ENCODE data around the gene GET4.

DNA sequence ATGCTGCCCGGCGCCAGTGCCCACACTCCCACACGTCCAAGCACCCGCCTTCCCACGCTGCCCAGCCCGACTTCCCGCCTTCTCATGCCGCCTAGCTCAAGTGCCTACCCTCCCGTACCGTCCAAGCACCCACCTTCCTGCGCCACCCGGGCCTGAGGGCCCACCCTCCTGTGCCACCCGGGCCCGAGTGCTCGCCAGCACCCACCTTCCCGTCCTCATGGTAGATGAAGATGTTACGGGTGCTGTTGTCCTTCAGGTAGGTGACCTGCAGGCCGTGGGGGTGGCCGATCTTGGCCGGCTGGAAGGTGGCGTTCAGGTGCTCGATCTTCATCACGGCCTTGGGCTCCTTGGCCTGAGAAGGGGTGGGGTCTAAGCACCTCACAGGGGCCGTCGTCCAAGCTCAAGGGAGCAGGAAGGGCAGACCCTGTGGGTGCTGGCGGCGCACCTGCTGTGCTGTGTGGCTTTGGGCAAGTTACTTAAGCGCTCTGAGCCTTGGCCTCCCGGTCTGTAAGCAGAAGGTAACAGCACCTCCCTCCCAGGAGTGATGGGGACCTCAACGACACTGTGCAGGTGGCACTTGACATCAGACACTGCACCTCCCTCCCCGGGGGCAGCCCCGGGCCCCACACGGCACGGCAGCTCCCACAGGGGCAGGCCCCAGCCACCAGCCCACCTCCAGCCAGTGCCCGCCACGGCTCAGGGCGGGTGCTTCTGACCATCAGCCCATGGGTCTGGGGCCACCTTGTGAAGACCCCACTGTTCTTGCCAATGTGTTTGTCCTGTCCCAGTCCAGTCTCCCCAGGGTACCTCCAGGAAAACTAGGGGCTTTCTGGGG, 27.8 kb downstream of the GET4 start:
- TF ChIP-seq, protein P1, sequence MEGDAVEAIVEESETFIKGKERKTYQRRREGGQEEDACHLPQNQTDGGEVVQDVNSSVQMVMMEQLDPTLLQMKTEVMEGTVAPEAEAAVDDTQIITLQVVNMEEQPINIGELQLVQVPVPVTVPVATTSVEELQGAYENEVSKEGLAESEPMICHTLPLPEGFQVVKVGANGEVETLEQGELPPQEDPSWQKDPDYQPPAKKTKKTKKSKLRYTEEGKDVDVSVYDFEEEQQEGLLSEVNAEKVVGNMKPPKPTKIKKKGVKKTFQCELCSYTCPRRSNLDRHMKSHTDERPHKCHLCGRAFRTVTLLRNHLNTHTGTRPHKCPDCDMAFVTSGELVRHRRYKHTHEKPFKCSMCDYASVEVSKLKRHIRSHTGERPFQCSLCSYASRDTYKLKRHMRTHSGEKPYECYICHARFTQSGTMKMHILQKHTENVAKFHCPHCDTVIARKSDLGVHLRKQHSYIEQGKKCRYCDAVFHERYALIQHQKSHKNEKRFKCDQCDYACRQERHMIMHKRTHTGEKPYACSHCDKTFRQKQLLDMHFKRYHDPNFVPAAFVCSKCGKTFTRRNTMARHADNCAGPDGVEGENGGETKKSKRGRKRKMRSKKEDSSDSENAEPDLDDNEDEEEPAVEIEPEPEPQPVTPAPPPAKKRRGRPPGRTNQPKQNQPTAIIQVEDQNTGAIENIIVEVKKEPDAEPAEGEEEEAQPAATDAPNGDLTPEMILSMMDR (IDR thresholded peaks at IDR 0.05): no peak
- TF ChIP-seq POLR2A (IDR thresholded peaks at IDR 0.05): no peak

Measured in lower leg skin (tissue), 3 donors.